ENCODE measurements around the gene SLCO2B1. TPM values are rescaled to one million over a fixed set of nuclear protein-coding genes. Genes with fewer than 3 reads are reported as not detected.

SLCO2B1 gene
- total and polyA plus RNA-seq, 2 experiments from 2014 or later, result not detected

DNA sequence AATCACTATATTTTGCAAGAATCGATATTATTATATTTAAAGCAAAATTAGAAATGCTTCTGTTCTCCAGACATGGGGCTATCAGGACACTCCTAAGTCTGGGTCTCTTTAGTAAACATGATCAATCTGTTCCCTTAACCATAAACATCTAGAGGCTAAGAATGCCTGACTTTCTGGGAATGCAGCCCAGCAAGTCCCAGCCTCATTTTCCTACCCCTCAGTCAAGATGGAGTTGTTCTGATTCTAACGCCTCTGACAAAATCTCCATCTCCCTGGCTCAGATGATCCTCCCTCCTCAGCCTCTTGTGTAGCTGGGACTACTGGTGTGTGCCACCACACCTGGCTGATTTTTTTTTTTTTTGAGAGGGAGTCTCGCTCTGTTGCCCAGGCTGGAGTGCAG is 35.0 kb downstream of the SLCO2B1 start:
- Mint-ChIP-seq H3K27ac (no peak overlapping the region), H3K9me3 (no peaks in the 10 kb centered on the region)

More for the DNA sequence above, 35.0 kb downstream of the SLCO2B1 start:
- Histone ChIP-seq H3K4me3 (no peak overlapping the region), H3K79me2 (replicated peaks; ENCODE audit: insufficient read depth) (no peaks in the 10 kb centered on the region), H3K27ac (ENCODE audit: low read depth) (no peak overlapping the region), H3K4me2 (no peak overlapping the region), H4K20me1 (replicated peaks; ENCODE audit: insufficient read depth) (no peaks in the 10 kb centered on the region), H3K27me3 (ENCODE audit: insufficient read depth) (no peaks in the 10 kb centered on the region), H3K36me3 (ENCODE audit: insufficient read depth) (no peaks in the 10 kb centered on the region; the same call in 1 of the 2 replicates), H3F3A (replicated peaks; ENCODE audit: low read depth) (no peaks in the 10 kb centered on the region), H3K9me2 (ENCODE audit: insufficient read depth) (peaks cover 14% of the 10 kb centered on the region; the same call in 1 of the 2 replicates), H2AFZ (no peak overlapping the region), H3K4me1 (ENCODE audit: insufficient read depth) (no peaks in the 10 kb centered on the region)
- Mint-ChIP-seq H3K4me3 (no peak overlapping the region), H3K4me1 (peaks cover 5% of the 10 kb centered on the region), H3K36me3 (ENCODE audit: low read depth) (no peaks in the 10 kb centered on the region), H3K27me3 (ENCODE audit: insufficient read depth, low read depth, poor library complexity) (peaks cover 2% of the 10 kb centered on the region)
- TF ChIP-seq, protein P1, sequence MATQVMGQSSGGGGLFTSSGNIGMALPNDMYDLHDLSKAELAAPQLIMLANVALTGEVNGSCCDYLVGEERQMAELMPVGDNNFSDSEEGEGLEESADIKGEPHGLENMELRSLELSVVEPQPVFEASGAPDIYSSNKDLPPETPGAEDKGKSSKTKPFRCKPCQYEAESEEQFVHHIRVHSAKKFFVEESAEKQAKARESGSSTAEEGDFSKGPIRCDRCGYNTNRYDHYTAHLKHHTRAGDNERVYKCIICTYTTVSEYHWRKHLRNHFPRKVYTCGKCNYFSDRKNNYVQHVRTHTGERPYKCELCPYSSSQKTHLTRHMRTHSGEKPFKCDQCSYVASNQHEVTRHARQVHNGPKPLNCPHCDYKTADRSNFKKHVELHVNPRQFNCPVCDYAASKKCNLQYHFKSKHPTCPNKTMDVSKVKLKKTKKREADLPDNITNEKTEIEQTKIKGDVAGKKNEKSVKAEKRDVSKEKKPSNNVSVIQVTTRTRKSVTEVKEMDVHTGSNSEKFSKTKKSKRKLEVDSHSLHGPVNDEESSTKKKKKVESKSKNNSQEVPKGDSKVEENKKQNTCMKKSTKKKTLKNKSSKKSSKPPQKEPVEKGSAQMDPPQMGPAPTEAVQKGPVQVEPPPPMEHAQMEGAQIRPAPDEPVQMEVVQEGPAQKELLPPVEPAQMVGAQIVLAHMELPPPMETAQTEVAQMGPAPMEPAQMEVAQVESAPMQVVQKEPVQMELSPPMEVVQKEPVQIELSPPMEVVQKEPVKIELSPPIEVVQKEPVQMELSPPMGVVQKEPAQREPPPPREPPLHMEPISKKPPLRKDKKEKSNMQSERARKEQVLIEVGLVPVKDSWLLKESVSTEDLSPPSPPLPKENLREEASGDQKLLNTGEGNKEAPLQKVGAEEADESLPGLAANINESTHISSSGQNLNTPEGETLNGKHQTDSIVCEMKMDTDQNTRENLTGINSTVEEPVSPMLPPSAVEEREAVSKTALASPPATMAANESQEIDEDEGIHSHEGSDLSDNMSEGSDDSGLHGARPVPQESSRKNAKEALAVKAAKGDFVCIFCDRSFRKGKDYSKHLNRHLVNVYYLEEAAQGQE (IDR thresholded peaks at IDR 0.05; ENCODE audit: unreplicated experiment), result no peak
- TF ChIP-seq, protein P2, sequence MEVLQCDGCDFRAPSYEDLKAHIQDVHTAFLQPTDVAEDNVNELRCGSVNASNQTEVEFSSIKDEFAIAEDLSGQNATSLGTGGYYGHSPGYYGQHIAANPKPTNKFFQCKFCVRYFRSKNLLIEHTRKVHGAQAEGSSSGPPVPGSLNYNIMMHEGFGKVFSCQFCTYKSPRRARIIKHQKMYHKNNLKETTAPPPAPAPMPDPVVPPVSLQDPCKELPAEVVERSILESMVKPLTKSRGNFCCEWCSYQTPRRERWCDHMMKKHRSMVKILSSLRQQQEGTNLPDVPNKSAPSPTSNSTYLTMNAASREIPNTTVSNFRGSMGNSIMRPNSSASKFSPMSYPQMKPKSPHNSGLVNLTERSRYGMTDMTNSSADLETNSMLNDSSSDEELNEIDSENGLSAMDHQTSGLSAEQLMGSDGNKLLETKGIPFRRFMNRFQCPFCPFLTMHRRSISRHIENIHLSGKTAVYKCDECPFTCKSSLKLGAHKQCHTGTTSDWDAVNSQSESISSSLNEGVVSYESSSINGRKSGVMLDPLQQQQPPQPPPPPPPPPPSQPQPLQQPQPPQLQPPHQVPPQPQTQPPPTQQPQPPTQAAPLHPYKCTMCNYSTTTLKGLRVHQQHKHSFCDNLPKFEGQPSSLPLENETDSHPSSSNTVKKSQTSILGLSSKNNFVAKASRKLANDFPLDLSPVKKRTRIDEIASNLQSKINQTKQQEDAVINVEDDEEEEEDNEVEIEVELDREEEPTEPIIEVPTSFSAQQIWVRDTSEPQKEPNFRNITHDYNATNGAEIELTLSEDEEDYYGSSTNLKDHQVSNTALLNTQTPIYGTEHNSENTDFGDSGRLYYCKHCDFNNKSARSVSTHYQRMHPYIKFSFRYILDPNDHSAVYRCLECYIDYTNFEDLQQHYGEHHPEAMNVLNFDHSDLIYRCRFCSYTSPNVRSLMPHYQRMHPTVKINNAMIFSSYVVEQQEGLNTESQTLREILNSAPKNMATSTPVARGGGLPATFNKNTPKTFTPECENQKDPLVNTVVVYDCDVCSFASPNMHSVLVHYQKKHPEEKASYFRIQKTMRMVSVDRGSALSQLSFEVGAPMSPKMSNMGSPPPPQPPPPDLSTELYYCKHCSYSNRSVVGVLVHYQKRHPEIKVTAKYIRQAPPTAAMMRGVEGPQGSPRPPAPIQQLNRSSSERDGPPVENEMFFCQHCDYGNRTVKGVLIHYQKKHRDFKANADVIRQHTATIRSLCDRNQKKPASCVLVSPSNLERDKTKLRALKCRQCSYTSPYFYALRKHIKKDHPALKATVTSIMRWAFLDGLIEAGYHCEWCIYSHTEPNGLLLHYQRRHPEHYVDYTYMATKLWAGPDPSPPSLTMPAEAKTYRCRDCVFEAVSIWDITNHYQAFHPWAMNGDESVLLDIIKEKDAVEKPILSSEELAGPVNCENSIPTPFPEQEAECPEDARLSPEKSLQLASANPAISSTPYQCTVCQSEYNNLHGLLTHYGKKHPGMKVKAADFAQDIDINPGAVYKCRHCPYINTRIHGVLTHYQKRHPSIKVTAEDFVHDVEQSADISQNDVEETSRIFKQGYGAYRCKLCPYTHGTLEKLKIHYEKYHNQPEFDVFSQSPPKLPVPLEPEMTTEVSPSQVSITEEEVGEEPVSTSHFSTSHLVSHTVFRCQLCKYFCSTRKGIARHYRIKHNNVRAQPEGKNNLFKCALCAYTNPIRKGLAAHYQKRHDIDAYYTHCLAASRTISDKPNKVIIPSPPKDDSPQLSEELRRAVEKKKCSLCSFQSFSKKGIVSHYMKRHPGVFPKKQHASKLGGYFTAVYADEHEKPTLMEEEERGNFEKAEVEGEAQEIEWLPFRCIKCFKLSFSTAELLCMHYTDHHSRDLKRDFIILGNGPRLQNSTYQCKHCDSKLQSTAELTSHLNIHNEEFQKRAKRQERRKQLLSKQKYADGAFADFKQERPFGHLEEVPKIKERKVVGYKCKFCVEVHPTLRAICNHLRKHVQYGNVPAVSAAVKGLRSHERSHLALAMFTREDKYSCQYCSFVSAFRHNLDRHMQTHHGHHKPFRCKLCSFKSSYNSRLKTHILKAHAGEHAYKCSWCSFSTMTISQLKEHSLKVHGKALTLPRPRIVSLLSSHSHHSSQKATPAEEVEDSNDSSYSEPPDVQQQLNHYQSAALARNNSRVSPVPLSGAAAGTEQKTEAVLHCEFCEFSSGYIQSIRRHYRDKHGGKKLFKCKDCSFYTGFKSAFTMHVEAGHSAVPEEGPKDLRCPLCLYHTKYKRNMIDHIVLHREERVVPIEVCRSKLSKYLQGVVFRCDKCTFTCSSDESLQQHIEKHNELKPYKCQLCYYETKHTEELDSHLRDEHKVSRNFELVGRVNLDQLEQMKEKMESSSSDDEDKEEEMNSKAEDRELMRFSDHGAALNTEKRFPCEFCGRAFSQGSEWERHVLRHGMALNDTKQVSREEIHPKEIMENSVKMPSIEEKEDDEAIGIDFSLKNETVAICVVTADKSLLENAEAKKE (CRISPR knock-in tag; IDR thresholded peaks at IDR 0.05), result no peak
- TF ChIP-seq ZNF114 (CRISPR knock-in tag; IDR thresholded peaks at IDR 0.05) (no peak), EZH2 (IDR thresholded peaks at IDR 0.05; ENCODE audit: low read depth, unreplicated experiment) (no peak), STAT1 (IDR thresholded peaks at IDR 0.05; ENCODE audit: unreplicated experiment) (no peak), ZNF331 (CRISPR knock-in tag; IDR thresholded peaks at IDR 0.05; ENCODE audit: low read depth) (no peak), NANOG (IDR thresholded peaks at IDR 0.05; ENCODE audit: borderline replicate concordance) (no peak), POLR2AphosphoS5 (IDR thresholded peaks at IDR 0.05; ENCODE audit: low read depth) (no peak), CREB1 (CRISPR knock-in tag; IDR thresholded peaks at IDR 0.05; ENCODE audit: low read depth) (no peak), ETS1 (IDR thresholded peaks at IDR 0.05) (no peak), EZH2phosphoT487 (IDR thresholded peaks at IDR 0.05; ENCODE audit: unreplicated experiment) (no peak)
- TF ChIP-seq, protein P3, sequence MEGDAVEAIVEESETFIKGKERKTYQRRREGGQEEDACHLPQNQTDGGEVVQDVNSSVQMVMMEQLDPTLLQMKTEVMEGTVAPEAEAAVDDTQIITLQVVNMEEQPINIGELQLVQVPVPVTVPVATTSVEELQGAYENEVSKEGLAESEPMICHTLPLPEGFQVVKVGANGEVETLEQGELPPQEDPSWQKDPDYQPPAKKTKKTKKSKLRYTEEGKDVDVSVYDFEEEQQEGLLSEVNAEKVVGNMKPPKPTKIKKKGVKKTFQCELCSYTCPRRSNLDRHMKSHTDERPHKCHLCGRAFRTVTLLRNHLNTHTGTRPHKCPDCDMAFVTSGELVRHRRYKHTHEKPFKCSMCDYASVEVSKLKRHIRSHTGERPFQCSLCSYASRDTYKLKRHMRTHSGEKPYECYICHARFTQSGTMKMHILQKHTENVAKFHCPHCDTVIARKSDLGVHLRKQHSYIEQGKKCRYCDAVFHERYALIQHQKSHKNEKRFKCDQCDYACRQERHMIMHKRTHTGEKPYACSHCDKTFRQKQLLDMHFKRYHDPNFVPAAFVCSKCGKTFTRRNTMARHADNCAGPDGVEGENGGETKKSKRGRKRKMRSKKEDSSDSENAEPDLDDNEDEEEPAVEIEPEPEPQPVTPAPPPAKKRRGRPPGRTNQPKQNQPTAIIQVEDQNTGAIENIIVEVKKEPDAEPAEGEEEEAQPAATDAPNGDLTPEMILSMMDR (conservative IDR thresholded peaks at IDR 0.05; ENCODE audit: low read depth in 2 of 2), result no peak
- DNase-seq (ENCODE audit: low spot score), result no peak
- ATAC-seq, result no peak
